H1 (cell line): ENCODE data around the gene TDRD3. TPM values are rescaled to one million over a fixed set of nuclear protein-coding genes. Genes with fewer than 3 reads are reported as not detected.

ENCODE experiments used
- CTCF ChIA-PET: fragments of 300-600 bp; sonication (Branson Sonifier 250); formaldehyde crosslinking; loops from one replicate; lab custom pipeline; 2021; ENCODE audit not compliant: partially characterized antibody; lab: Charles Lee
- POLR2A ChIA-PET: fragments of 300-600 bp; sonication (Branson Sonifier 250); formaldehyde crosslinking; loops from one replicate; lab custom pipeline; 2021; ENCODE audit warnings: inconsistent platforms; ENCODE audit not compliant: partially characterized antibody; lab: Charles Lee
- DNase-seq, 2 experiments: peaks; one replicate each; pipeline versions ENCODE4 v3.0.0 to v3.0.0-alpha.2; 2010 to 2022; ENCODE audit warnings: low spot score in 2 of 2, low read depth in 1 of 2, mixed read lengths in 1 of 2
- FAIRE-seq: peaks from 2 replicates; lab custom pipeline; 2011; peaks lifted over from hg19 to GRCh38; lab: Jason Lieb, UNC
- H2AFZ ChIP-seq: 2 replicates; pipeline ENCODE4 v1.8.1; 2012; ENCODE audit warnings: low read length, inconsistent platforms
- H2AK5ac ChIP-seq: 2 replicates; pipeline ENCODE4 v1.6.1; 2013; ENCODE audit warnings: low read depth, low read length
- H2BK120ac ChIP-seq: replicated peaks from 2 replicates; pipeline ENCODE3; 2013; ENCODE audit warnings: low read depth, low read length, inconsistent platforms
- H2BK12ac ChIP-seq: 2 replicates; pipeline ENCODE4 v1.6.1; 2013; ENCODE audit warnings: low read depth, low read length
- H2BK15ac ChIP-seq: 2 replicates; pipeline ENCODE4 v1.6.1; 2013; ENCODE audit warnings: low read length
- H2BK20ac ChIP-seq: 2 replicates; pipeline ENCODE4 v1.6.1; 2013; ENCODE audit warnings: low read length
- H2BK5ac ChIP-seq: 2 replicates; pipeline ENCODE4 v1.6.1; 2013; ENCODE audit warnings: low read depth, low read length
- H3K14ac ChIP-seq: 2 replicates; pipeline ENCODE4 v1.6.1; 2013; ENCODE audit warnings: inconsistent platforms; ENCODE audit not compliant: insufficient read length
- H3K18ac ChIP-seq: 2 replicates; pipeline ENCODE4 v1.6.1; 2013; ENCODE audit warnings: low read length; ENCODE audit errors: extremely low read depth
- H3K23ac ChIP-seq: 2 replicates; pipeline ENCODE4 v1.6.1; 2013; ENCODE audit warnings: inconsistent platforms; ENCODE audit not compliant: insufficient read length
- H3K23me2 ChIP-seq: 2 replicates; pipeline ENCODE4 v1.6.1; 2013; ENCODE audit warnings: low read depth, low read length
- H3K27ac ChIP-seq: 2 replicates; pipeline ENCODE4 v1.6.1; 2011; ENCODE audit warnings: low read depth, low read length, inconsistent platforms
- H3K27me3 ChIP-seq, 4 experiments: replicated peaks in 1 of 4; 1 replicate in 1 of 4; 2 replicates in 3 of 4; pipeline versions ENCODE4 v1.6.1 to v1.8.1; 2011 to 2013; ENCODE audit warnings: low read length in 3 of 4, mild to moderate bottlenecking in 3 of 4, inconsistent platforms in 2 of 4, mixed read lengths in 2 of 4, moderate library complexity in 1 of 4; ENCODE audit not compliant: control insufficient read depth in 3 of 4, insufficient read depth in 3 of 4; ENCODE audit errors: extremely low read depth in 1 of 4
- H3K36me3 ChIP-seq, 4 experiments: 2 replicates each; pipeline versions ENCODE4 v1.6.1 to v1.8.1; 2011 to 2013; ENCODE audit warnings: mild to moderate bottlenecking in 4 of 4, low read length in 3 of 4, moderate library complexity in 2 of 4, control low read depth in 1 of 4, inconsistent platforms in 1 of 4; ENCODE audit not compliant: insufficient read depth in 4 of 4, control insufficient read depth in 2 of 4
- H3K4ac ChIP-seq: replicated peaks from 2 replicates; pipeline ENCODE3; 2013; ENCODE audit warnings: low read length, low read depth, mixed read lengths, inconsistent platforms; ENCODE audit not compliant: insufficient read length
- H3K4me1 ChIP-seq, 4 experiments: replicated peaks in 1 of 4; 1 replicate in 1 of 4; 2 replicates in 3 of 4; pipeline versions ENCODE4 v1.6.1 to v1.8.1; 2011 to 2013; ENCODE audit warnings: low read length in 3 of 4, inconsistent platforms in 2 of 4, mixed read lengths in 1 of 4; ENCODE audit not compliant: insufficient read depth in 4 of 4, control insufficient read depth in 3 of 4
- H3K4me2 ChIP-seq, 2 experiments: 2 replicates each; pipeline versions ENCODE4 v1.6.1 to v1.8.1; 2011 to 2013; ENCODE audit warnings: low read depth in 2 of 2, low read length in 2 of 2, control low read depth in 1 of 2, inconsistent platforms in 1 of 2, mild to moderate bottlenecking in 1 of 2; ENCODE audit not compliant: insufficient read depth in 1 of 2
- H3K4me3 ChIP-seq, 4 experiments: fragments of 200-600, 300-600 bp in 1 of 4; sonication (generic), shearing (Covaris generic), sonication (Bioruptor Twin) in 1 of 4; 2 replicates each; pipeline versions ENCODE4 v1.5.1 to v1.8.1; 2011 to 2016; ENCODE audit warnings: low read length in 4 of 4, low read depth in 3 of 4, control low read depth in 2 of 4, inconsistent platforms in 2 of 4, mild to moderate bottlenecking in 2 of 4, mixed read lengths in 1 of 4, moderate library complexity in 1 of 4; ENCODE audit not compliant: insufficient read depth in 2 of 4; ENCODE audit errors: extremely low read depth in 1 of 4
- H3K56ac ChIP-seq: replicated peaks from 2 replicates; pipeline ENCODE3; 2013; ENCODE audit warnings: low read depth, mild to moderate bottlenecking, mixed read lengths, low read length, inconsistent platforms; ENCODE audit not compliant: insufficient read length
- H3K79me1 ChIP-seq: 2 replicates; pipeline ENCODE4 v1.6.1; 2013; ENCODE audit warnings: low read depth, low read length, control low read depth
- H3K79me2 ChIP-seq, 2 experiments: 2 replicates each; pipeline versions ENCODE4 v1.6.1 to v1.8.1; 2012 to 2013; ENCODE audit warnings: low read length in 2 of 2, mild to moderate bottlenecking in 2 of 2, inconsistent platforms in 1 of 2; ENCODE audit not compliant: insufficient read depth in 2 of 2, control insufficient read depth in 1 of 2
- H3K9ac ChIP-seq, 4 experiments: replicated peaks in 1 of 4; 1 replicate in 1 of 4; 2 replicates in 3 of 4; pipeline versions ENCODE4 v1.6.1 to v1.8.1; 2011 to 2013; ENCODE audit warnings: low read depth in 3 of 4, low read length in 3 of 4, control low read depth in 2 of 4, mild to moderate bottlenecking in 2 of 4, moderate library complexity in 2 of 4, inconsistent platforms in 1 of 4; ENCODE audit errors: extremely low read depth in 1 of 4
- H3K9me3 ChIP-seq, 2 experiments: 2 replicates each; pipeline versions ENCODE4 v1.6.1 to v1.8.1; 2012 to 2013; ENCODE audit warnings: mild to moderate bottlenecking in 2 of 2, moderate library complexity in 2 of 2, control low read depth in 1 of 2, inconsistent platforms in 1 of 2, low read depth in 1 of 2, low read length in 1 of 2, mixed read lengths in 1 of 2; ENCODE audit not compliant: insufficient read depth in 2 of 2
- H4K20me1 ChIP-seq, 2 experiments: replicated peaks in 1 of 2; 2 replicates each; pipeline versions ENCODE3 to v1.8.1; 2011 to 2013; ENCODE audit warnings: inconsistent platforms in 2 of 2, low read length in 2 of 2, mild to moderate bottlenecking in 1 of 2; ENCODE audit not compliant: insufficient read depth in 2 of 2, control insufficient read depth in 1 of 2
- H4K5ac ChIP-seq: 2 replicates; pipeline ENCODE4 v1.6.1; 2013; ENCODE audit warnings: low read length, low read depth, mixed read lengths, inconsistent platforms; ENCODE audit not compliant: insufficient read length
- H4K8ac ChIP-seq: 2 replicates; pipeline ENCODE4 v1.8.0; 2013; ENCODE audit warnings: mild to moderate bottlenecking, moderate library complexity, low read length, inconsistent platforms; ENCODE audit not compliant: insufficient read depth; ENCODE audit errors: extremely low read depth
- H4K91ac ChIP-seq: replicated peaks from 2 replicates; pipeline ENCODE3; 2013; ENCODE audit warnings: low read length, mixed read lengths, inconsistent platforms; ENCODE audit not compliant: insufficient read length
- ATF2 ChIP-seq: IDR thresholded peaks from 2 replicates; pipeline ENCODE4 v1.6.1; 2012; ENCODE audit warnings: low read length, inconsistent platforms
- BACH1 ChIP-seq: IDR thresholded peaks from 2 replicates; pipeline ENCODE4 v1.6.1; 2012; ENCODE audit warnings: low read length, improper control_type of control experiment
- CHD1 ChIP-seq: IDR thresholded peaks from 2 replicates; pipeline ENCODE4 v1.6.1; 2012; ENCODE audit warnings: low read depth, low read length, improper control_type of control experiment
- CTCF ChIP-seq, 3 experiments: IDR thresholded peaks; 1 replicate in 2 of 3; 2 replicates in 1 of 3; pipeline versions ENCODE4 v1.5.1 to v1.6.1; 2011; ENCODE audit warnings: low read length in 3 of 3, mild to moderate bottlenecking in 3 of 3, inconsistent platforms in 2 of 3, low read depth in 1 of 3, moderate library complexity in 1 of 3; ENCODE audit not compliant: insufficient read depth in 1 of 3; ENCODE audit errors: control extremely low read depth in 1 of 3
- HDAC6 ChIP-seq: IDR thresholded peaks from one replicate; pipeline ENCODE4 v1.7.1; 2012; ENCODE audit warnings: low read depth, mild to moderate bottlenecking, inconsistent platforms, low read length, moderate library complexity
- KDM1A ChIP-seq: fragments of 200-600, 300-600 bp; sonication (generic); IDR thresholded peaks from 2 replicates; pipeline ENCODE4 v1.7.1; 2016; ENCODE audit warnings: mild to moderate bottlenecking, low read length, borderline replicate concordance
- POLR2AphosphoS5 ChIP-seq: IDR thresholded peaks from 2 replicates; pipeline ENCODE4 v1.6.1; 2011; ENCODE audit warnings: low read depth, low read length
- RFX5 ChIP-seq: IDR thresholded peaks from 2 replicates; pipeline ENCODE4 v1.6.1; 2011; ENCODE audit warnings: low read depth, low read length, improper control_type of control experiment, borderline replicate concordance
- SAP30 ChIP-seq: fragments of 300-600 bp; sonication (generic); IDR thresholded peaks from 2 replicates; pipeline ENCODE4 v1.7.1; 2012; ENCODE audit warnings: low read length, moderate library complexity, mild to moderate bottlenecking, inconsistent platforms; ENCODE audit not compliant: insufficient read depth, insufficient replicate concordance
- SP1 ChIP-seq: IDR thresholded peaks from 2 replicates; pipeline ENCODE4 v1.6.1; 2011; ENCODE audit warnings: low read depth, low read length
- WGBS, 2 experiments: shearing (Covaris generic) in 1 of 2; methylation state at CpG; one replicate each; pipeline versions ENCODE4 v1.1.6 to v1.1.7; 2013 to 2015; ENCODE audit warnings: low lambda C conversion rate in 2 of 2, mixed read lengths in 2 of 2, inconsistent platforms in 1 of 2, low coverage in 1 of 2, missing lambda C conversion rate in 1 of 2; ENCODE audit not compliant: insufficient replicate concordance in 2 of 2, insufficient coverage in 1 of 2, insufficient read length in 1 of 2; ENCODE audit errors: extremely low coverage in 1 of 2, missing lambda C conversion rate in 1 of 2; 5-methylcytosine and 5-hydroxymethylcytosine counted together
- polyA plus RNA-seq, 7 experiments: library from polyadenylated mRNA; depleted of rRNA in 3 of 7; stranded (reverse) in 5 of 7; unstranded in 2 of 7; fragments of >200 nt in 5 of 7; fragments of 200-250 nt in 2 of 7; gene quantifications; 1 replicate in 5 of 7; 2 replicates in 1 of 7; 4 replicates in 1 of 7; pipeline versions ENCODE4 v1.2.1 to v1.2.3, GENCODE V29; 2011 to 2013; ENCODE audit warnings: missing spikeins in 2 of 7, mixed read lengths in 2 of 7
- total RNA-seq: library from RNA; stranded (reverse); fragmentation: NEBNext Ultra II Directional; extraction: Animal tissue kit (Norgen Biotek cat#: 25700); gene quantifications from 2 replicates; pipeline ENCODE4 v1.2.1, GENCODE V29; 2021

TDRD3 gene
- total and polyA plus RNA-seq, 2 of the 8 experiments (the other 6 are each of a cell fraction or from before 2014, with no cell fraction given), result 2.5 to 14.7 TPM

GRCh38 chr13:60392131-60392530, 4.9 kb upstream of the TDRD3 start:
- H2AFZ ChIP-seq, result no peak overlapping the region
- CTCF ChIA-PET, result interaction anchor here (0.6 to 3.1 kb wide), 4 partner anchors 11 to 621 kb away, joined by 3 to 17 read pairs (median 8); no protein-coding TSS in a partner anchor
- no peak for DNase-seq
- TF ChIP-seq HDAC6 (no peak), ATF2 (no peak), KDM1A (no peak), POLR2AphosphoS5 (no peak), BACH1 (no peak), CTCF (IDR thresholded peaks at IDR 0.05; ENCODE audit: control extremely low read depth in 1 of 3, insufficient read depth in 1 of 3, low read depth in 1 of 3, low read length in 3 of 3) (no peak), RFX5 (no peak), SAP30 (no peak), SP1 (no peak), CHD1 (no peak)

More at GRCh38 chr13:60392131-60392530, 4.9 kb upstream of the TDRD3 start:
- no peak overlapping the region for H3K23ac ChIP-seq
- H3K4me3 ChIP-seq, result no peak overlapping the region
- no peak overlapping the region for H3K27ac ChIP-seq
- peaks cover 0 to 2% (median under 1%) of the 10 kb centered on the region in 4 experiments; a peak in 1 of 7 replicates for H3K4me1 ChIP-seq
- no peaks in the 10 kb centered on the region for H3K79me2 ChIP-seq
- no peak overlapping the region for H2BK5ac ChIP-seq
- H3K23me2 ChIP-seq, result no peaks in the 10 kb centered on the region; the same call in 1 of the 2 replicates
- H2BK12ac ChIP-seq, result no peak overlapping the region
- no peak overlapping the region for H3K9ac ChIP-seq
- no peaks in the 10 kb centered on the region for H3K9me3 ChIP-seq
- no peak overlapping the region for H3K18ac ChIP-seq
- H4K91ac ChIP-seq, result no peak overlapping the region
- no peaks in the 10 kb centered on the region for H3K36me3 ChIP-seq
- no peak overlapping the region for H4K8ac ChIP-seq
- H3K4ac ChIP-seq, result no peak overlapping the region
- no peaks in the 10 kb centered on the region for H3K79me1 ChIP-seq
- H3K56ac ChIP-seq, result no peak overlapping the region
- H2AK5ac ChIP-seq, result no peak overlapping the region
- no peak overlapping the region for H4K5ac ChIP-seq
- H3K27me3 ChIP-seq, result no peaks in the 10 kb centered on the region
- POLR2A ChIA-PET, result no interaction called here
- H2BK15ac ChIP-seq, result no peak overlapping the region
- FAIRE-seq, result no peak
- WGBS, 2 experiments, result 71% methylated on average over 3 of the region's 3 CpGs; no CpG with 5 or more reads in 1 of the 2 experiments
- no peaks in the 10 kb centered on the region for H4K20me1 ChIP-seq
- no peak overlapping the region for H3K4me2 ChIP-seq
- H2BK120ac ChIP-seq, result no peak overlapping the region
- H3K14ac ChIP-seq, result no peak overlapping the region
- H2BK20ac ChIP-seq, result no peak overlapping the region
